Endometrial microvascular endothelial cells (primary cell): ENCODE measurements around the gene PRKCB. TPM values are rescaled to one million over a fixed set of nuclear protein-coding genes. Genes with fewer than 3 reads are reported as not detected.
"Not testable (repeated sequence)": the region's sequence is repeated elsewhere in the genome, so short reads cannot be mapped to it uniquely, and the experiment has no call there.

Experiments
- in situ Hi-C: cut with HindIII; loops from 2 replicates; pipeline ENCODE4 v1.10.0; 2017; ENCODE audit warnings: low sequenced_read_pairs, low pct_unique_long_range_greater_than_20kb; ENCODE audit errors: inconsistent ontology term
- total RNA-seq: library from RNA; depleted of rRNA; stranded (reverse); fragments of >200 nt; gene quantifications from one replicate; pipeline ENCODE4 v1.2.3, GENCODE V29; 2015; ENCODE audit errors: inconsistent ontology term

PRKCB gene
- total RNA-seq, 1 donor from 2014 or later: not detected

DNA sequence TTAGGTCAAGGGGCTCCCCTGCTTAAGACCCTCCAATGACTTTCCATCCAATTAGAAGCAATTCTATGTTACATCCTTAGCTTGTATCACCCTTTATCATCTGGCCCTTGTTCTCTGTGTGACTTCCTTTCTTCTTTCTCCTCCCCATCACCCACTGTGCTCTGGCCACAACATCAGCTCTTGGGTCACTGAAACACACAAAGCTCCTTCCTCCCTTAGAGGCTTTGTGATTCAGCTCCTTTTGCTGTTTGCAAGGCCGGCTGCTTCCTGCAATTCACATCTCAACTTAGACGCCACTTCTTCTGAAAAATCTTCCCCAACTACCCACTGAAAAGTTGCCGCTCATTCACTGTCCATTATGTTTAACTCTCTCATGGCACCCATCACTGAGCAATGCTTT, 289.4 kb downstream of the PRKCB start:
- in situ Hi-C loops: no loop called here

DNA sequence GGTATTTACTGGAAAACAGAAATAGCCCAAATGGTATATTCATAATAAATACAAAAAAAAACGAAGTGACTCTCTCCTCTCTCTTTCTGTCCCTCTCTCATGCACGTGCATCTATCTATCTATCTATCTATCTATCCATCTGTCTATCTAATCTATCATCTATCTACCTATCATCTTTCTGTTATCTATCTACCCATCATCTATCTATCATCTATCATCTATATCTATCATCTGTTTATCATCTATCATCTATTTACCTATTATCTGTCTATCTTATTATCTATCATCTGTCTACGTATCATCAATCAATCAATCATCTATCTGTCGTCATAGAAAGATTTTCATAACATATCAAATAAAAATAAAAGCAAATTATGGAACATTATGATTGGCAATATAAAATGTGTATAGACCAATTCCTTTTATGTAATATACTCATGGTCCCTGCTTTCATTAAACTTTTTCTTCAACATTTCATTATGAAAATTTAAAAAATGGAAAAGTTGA, 293.7 kb downstream of the PRKCB start:
- in situ Hi-C loops: no loop called here

DNA sequence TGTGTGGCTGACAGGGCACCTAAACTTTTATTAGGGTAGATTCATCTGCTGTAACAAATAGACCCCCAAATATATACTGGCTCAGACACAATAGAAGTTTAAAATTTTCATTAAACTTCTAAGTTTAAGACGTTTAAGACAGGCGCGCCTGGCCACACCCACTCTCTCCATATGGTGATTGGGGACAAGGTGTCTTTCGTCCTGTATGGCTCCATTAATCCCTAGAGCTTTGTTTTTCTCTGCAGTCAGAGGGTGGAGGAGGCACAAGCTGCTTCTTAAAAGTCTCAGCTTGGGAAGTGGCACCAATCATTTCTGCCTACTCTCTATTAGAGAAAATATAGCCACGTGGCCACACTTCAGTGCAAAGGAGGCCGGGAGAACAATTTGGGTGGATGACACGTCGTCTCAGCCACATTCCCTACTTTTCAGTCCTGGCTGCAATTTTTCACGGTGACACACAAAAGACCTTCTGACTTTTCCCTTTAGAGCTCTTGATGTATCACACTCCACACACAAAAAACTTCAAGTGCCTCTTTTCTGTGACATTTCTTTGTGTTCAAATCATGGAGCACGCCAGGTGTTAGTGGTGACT, 294.8 kb downstream of the PRKCB start:
- in situ Hi-C loops: no loop called here

DNA sequence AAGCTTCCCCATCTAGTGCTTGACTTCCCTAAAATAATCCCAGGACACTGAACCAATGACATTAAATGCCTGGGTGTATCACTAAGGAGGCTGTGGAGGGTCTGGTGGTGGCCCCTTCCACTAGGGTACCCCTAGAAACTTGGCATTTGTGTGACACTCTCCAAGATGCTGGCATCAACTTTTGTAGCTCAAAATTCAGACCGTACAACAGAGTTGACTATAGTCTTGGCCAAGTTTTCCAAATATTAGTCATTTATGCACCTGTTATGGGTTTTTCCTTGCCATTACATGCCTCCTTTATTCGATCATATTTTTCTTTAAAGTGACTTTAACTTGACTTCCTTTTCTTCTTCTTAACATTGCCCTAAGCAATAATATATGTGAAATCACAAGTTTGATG, 295.5 kb downstream of the PRKCB start:
- in situ Hi-C loops: no loop called here

DNA sequence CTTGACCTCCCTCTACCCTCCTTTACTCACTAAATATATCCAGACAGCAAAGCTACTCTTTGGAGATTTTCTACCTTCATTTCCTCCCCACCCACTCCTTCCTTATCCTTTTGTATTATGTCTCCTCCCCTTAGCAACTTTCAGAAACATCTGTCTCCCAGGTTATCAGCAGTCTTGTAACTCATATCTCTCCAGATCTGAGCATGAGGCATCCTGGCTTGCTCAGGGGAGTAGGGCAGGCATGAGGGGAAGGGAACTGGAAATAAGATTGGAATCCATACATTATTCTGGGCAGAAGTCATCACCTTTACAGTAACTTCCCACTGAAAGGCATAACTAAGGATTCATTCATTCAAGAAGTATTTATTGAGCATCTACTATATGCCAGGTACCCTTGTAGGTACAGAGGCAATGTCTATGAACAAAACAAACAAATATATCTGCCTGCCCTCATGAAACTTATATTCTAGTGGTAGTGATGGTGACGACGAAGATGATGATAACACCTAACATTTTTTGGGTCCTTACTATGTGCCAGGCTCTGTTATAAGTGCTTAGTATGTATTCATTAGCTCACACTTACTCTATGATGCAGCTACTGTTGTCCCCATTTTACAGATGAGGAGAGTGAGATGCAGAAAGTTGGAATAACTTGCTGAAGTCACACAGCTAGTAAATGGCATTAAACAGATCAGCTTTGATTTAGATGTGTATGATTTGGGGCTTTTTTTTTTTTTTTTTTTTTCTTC, 296.4 kb downstream of the PRKCB start:
- in situ Hi-C loops: no loop called here

DNA sequence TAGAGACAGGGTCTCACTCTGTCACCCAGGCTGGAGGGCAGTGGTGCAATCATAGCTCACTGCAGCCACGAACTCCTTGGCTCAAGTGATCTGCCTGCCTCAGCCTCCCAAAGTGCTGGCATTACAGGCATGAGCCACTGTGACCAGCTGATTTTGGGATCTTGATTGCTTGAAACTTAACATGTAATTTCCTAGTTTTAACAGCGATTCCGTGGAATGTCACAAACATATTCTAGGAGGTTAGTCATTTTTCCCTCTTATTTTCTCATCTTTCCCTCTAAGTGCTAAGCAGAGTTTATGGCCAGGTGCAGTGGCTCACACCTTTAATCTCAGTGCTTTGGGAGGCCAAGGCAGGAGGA, 297.0 kb downstream of the PRKCB start:
- in situ Hi-C loops: no loop called here

DNA sequence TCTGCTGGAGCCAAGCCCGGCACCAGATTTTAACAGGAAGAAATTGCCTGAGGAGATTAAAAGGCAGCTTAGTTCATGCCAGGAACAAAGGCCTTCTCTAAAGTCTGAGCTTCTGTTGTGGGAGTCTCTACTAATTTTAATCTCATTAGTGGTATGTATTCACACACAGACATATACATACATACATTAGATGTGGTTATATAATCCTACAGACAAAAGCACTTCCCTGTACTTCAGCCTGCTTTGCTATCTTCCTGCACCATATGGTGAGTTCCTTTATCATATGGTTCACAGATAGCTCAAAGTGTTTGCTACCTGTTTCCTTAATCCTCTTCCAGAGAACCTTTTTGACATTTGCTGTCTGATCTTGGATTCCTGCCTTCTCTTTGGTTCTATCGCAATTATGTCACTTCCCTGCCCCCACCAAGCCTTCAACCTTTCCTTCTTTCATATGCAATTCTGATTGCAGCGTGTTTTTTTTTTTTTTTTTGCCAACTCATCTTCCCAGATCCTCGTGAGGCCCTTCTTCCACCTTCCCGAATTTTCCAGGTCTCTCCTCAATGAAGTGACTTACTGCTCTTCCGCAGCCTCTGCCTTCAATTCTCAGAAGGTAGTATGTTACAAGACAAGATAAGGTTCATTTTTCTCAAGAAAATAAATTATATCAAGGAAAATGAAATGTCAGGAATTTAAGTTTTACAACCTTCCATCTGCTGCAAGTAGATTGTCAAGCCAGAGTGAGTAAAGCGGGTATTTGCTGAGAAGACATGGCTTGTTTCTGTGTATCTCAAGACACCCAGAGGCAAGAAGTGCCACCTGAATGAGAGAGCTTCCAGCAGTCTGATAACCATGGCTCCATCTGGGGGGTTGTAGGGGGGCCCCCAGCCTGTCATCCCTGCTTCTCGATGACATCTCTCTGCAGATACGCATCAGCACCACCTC, 300.1 kb downstream of the PRKCB start:
- in situ Hi-C loops: no loop called here

DNA sequence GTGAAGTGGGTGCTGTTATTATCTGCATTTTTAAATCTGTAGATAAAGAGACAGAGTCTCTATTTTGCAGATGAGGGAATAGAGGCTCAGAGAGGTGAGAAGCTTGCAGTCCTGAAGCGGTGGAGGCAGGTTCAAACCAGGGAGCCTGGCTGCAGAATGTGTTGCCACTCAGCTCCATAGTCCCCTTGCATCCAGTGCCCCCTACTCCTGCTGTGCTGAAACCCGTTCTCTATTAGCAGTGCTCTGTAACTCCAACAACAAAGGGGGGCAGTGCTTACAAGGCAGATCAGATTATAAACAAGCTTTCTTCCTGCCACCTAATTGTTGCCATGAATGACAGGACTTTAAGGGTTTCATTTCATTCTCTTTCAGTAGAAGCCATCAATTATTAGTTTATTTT, 302.2 kb downstream of the PRKCB start:
- in situ Hi-C loops: no loop called here

DNA sequence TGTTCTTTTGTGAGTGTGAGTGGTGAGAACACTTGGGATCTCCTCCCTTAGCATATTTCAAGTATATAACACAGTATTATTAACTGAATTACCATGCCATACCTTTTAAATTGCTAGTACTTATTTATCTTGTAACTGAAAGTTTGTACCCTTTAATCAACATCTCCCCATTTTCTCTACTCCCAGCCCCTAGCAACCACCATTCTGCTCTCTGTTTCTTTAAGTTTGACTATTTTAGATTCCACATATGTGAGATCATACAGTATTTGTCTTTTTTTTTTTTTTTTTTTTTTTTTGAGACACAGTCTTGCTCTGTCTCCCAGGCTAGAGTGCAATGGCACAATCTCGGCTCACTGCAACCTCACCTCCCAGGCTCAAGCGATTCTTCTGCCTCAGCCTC, 302.8 kb downstream of the PRKCB start:
- in situ Hi-C loops: no loop called here

DNA sequence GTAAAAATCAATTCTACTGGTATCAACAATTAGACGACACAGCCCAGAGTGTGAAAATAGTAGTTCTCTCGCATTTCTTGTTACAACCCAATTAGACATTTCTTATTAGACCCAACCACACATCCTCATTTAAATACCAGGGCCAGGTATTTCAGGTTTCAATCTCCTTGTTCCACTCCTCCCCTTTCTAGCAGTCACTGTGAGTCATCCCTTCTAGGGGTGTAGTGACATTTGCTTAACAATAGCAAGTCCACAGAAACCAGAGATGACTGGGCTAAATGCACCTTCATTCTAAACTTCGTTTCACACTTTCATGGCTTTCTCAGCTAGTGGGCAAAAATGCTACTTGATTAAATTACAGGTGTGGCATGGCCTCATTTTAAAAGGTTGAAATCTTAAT, 303.5 kb downstream of the PRKCB start:
- in situ Hi-C loops: no loop called here

DNA sequence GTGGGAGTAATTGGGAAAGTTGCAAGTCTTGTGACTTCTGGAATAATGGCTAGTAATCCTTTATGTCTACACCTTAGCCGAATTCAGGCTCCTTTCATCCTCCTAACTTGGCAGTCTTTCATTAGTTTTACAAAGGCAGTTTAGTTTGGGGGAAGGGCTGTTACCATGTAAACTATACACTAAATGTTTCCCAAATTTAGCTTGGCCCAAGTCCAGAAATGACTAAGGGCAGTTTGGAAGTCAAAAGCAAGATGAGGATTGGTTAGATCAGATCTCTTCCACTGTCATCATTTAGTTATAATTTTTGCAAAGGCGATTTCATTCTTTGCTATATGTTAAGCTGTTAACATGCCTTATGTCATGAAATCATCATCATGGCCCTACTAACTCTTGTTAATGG, 304.9 kb downstream of the PRKCB start:
- in situ Hi-C loops: no loop called here

DNA sequence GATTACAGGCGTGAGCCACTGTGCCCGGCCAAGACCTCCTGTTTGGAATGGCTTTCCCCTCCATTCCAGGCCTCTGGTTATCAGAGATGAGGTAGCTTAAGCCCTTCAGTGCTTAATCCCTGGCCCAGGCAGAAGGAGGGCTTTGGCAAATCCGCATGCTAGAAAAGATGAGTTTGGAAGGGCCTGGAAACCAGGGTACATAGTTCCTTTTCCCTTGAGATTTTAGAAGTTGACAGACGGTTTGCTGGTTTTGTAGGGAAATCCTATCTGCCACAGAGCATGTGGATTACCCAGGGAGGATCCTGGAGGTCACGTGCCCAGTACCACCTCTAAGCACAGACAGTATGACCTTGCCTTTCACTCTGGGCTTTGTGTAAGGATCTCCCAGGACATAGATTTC, 305.7 kb downstream of the PRKCB start:
- in situ Hi-C loops: no loop called here

DNA sequence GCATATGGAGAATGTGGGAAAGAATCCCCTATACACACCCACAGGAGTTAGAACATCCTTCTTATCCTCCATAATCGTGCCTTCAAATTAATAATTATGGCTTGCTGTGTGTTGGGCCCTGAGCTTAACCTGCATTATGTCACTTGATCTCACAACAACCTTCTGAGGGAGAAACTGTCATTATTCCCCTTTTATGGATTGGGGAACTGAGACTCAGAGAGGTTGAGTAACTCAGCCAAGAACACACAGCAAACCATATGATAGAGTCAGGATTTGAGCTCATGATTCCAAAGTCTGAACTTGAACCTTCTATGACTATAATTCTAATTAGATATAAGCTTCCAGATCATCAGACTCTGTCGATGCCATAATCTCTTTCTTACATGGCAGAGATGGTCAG, 306.1 kb downstream of the PRKCB start:
- in situ Hi-C loops: no loop called here

DNA sequence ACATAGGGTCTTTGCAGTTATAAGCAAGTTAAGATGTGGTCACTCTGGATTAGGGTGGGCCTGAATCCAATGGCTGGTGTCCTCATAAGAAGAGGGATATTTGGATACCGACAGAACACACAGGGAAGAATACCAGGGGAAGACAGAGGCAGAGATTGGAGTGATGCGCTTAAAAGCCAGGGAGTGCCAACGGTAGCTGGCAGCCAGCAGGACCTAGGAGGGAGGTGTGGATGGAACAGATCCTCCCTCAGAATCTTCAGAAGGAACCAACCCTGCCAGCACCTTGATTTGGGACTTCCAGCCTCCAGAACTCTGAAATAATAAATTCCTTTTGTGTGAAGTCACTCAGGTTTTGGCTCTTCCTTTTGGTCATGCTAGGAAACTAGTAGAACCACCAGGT, 310.1 kb downstream of the PRKCB start:
- in situ Hi-C loops: no loop called here

DNA sequence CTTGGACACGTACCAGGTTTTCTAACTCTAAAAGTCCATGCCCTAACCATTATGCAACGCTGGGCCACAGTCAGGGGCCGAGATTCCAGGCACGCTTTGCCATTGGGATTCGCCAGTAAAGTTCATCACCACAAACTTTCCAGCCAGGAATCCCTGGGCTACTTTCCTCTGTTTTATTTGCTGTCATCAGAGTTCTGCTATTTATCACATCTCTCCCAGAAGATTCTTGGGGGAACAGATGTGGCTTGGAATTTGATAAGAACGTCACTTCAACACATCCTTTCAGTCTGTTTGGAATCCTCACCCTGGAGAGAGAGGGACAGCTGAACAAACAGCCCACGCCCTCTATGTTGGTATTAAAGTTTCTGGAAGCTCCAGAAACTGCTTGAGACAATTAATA, 310.7 kb downstream of the PRKCB start:
- in situ Hi-C loops: no loop called here

DNA sequence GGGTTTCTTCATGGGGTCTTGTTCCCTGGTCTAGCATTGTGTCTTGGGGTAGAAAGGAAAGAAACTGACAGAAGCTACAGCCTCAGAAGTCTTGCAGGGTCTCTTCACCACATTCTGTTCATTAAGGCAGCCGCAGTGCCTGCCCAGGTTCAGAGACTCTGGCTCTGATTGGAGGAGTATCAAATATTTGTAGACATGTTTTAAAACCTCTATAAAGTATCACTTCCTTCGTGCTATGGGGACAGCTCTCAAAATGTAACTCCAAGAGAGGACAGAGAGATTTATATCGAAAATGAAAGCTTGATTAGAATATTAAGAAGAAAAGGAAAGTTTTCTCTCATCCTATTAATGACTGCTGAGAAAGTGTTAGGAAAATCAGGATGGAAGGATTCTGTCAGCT, 313.3 kb downstream of the PRKCB start:
- in situ Hi-C loops: no loop called here

DNA sequence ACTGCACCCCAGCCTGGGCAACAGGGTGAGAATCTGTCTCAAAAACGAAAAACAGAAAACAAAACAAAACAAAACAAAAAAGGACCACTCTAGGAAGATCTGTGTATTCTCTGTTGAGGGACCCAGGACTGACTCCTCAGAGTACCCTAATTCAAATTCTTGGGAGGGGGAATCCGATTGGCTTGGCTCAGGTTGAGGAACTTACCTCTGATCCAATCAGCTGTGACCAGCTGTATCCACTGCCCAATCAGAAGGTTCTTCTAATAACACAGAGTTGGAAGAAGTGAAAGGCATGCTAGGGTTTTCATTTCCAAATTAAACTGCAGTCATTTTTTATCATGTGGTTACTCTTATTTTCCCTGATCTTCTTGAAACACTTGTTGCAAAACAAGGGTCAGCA, 314.5 kb downstream of the PRKCB start:
- in situ Hi-C loops: no loop called here

DNA sequence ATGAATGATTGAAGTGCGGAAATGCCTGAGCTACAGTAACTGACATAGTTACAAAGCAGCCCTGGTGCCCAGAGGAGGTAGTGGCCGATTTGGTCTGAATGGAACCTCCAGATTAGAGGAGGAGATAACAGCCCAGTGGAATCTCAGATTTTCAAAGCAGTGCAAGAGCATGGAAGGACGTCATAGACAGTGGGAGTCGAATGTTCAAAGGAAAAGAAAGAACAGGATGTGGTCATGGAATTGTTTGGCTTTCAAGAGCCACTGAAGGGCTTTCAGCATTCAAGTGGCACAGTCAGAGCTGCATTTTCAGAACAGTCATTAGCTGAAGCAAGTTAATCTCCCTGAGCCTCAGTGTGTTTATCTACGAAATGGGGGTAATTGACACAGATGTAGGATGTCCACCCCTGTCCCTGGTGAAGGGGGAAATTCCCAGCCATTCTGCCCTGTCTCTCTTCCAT, 315.7 kb downstream of the PRKCB start:
- in situ Hi-C loops: no loop called here

DNA sequence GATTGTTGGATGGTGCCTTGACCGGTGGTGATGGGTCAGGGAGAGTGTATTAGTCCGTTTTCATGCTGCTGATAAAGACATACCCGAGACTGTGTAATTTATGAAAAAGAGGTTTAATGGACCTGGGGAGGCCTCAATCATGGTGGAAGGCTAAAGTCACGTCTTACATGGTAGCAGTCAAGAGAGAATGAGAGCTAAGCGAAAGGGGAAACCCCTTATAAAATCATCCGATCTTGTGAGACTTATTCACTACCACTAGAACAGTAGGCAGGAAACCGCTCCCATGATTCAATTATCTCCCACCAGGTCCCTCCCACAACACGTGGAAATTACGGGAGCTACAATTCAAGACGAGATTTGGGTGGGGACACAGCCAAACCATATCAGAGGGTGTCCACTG, 316.3 kb downstream of the PRKCB start:
- in situ Hi-C loops: not testable (repeated sequence)

DNA sequence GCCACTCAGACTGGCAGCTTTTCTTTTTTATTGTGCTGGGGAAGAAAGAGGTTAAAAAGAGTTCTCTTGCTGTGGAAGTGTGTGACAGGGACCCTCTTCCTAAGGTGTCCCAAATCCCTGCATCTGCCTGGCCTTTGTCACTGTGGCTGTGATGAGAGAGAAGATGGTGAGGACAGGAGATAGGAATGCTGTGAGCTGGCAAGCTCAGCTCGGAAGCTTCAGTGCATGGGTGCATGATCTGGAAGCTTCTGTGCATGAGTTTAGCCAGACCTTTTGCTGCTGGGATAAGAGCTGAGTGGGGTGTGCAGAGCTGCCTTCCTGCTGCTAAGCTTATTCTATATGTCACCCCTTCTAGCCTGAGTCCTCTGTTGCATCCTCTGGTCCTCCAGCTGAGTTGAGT, 317.0 kb downstream of the PRKCB start:
- in situ Hi-C loops: no loop called here
